Posterior cingulate gyrus (tissue), 11 donors: ENCODE measurements around the gene LAMB1.

Source experiments
- DNase-seq, 10 donors: peaks; one replicate each; pipeline versions ENCODE4 v3.0.0 to v3.0.0-alpha.2; 2020 to 2021; ENCODE audit warnings: mixed read lengths in 3 of 10
- intact Hi-C: fragments of 100-400 bp; cut with DNase I; formaldehyde crosslinking; loops from one replicate; pipeline ENCODE4 v1.15.1; 2023

Gene LAMB1

DNA sequence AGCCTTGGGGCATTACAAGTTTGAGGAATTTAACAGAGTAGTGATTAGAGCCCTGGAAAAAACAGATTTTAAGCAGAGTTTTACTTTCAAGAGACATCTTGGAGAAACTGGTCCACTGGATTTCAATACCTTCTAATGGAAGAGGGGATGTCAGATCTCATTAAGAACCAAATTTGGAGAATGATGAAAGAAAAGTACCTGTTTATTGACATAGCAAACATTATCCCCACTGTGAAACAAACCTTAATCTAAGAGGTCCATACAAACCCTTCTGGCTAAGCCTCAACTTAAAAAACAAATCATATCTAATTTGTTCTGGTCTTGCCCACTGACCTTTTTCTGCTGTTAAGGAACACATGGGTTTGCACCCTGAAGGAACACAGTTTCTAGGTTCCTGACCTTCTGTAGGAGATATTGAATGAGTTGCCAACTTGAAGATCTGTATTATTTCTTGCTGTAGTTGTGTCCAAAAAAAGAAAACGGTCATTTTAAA lies 53.5 kb downstream of the LAMB1 start:
- no peak for DNase-seq
- intact Hi-C loops: no loop called here

DNA sequence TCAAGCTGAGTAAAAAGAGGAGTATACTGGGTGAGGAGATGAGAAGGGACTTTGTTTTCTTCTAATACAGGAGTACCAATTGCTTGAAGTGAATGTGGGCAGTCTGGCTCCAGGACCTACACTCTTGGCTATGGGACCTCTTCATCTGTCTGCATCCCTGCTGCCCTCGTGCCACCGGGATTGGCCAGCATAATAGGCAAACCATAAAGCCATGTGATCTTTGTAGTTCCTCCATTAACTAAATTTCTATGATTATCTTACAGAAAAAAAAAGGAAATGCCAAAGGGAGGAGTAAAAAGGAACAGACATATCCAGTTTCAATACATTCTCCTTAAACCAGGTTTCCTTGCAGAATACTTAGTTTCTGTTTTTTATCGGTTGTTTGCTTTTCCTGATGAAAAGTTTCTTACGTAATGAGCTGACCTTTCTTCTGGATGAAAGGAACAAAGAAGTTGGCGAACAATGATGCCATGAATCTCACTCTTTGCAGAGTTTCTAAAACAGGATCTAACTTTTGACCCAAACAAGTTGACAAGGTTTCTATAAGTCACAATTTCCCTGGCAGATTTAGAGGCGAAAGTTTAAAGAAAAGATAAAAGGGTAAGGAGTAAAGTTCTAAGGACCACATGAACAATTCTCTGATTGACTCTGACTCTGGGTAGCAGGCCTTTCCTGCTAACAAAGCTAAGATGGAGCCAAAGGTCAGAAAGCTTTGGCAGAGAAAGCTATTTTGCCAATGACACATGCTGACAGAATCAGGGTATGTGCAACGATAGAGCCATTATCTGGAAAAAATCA lies 54.1 kb downstream of the LAMB1 start:
- DNase-seq: no peak
- intact Hi-C loops: no loop called here

DNA sequence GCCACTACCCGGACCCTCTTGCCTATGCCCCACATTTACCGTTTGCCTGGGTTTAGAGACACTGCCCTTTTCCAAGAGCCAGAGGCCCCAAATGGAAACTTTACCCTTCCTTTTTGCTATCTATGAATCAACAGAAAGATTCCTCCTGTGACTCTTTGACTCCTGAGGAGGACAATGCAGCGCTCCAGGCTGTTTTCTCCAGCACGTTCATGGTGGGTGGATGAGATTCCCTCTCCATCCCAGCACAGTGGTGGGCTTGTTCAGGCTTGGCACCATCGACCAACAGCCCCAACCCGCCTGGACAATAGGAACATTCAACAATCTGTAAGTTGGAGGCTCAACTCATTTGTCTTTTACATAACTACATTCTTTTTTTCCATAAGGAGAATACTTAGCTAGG lies 56.1 kb downstream of the LAMB1 start:
- intact Hi-C loops: no loop called here
- DNase-seq: peak in 1 of 10 donors; percentile 49

DNA sequence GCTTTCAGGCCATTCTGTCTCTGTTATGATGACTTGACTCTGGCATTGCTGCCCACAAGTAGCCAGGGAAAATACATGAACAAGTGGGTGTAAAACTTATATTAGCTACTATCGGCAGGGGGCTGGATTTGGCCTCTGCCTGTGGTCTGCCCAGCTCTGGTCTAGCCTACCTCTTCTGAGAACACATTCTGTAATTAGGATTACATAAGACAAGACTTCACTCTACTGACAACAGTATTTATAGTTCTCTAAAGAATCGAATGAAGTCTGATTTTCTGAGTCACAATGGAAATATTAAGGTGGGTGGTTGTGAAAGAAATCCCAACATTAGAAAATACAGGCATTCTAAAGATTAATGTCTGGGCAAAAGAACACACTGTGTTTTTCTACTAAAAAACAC lies 56.5 kb downstream of the LAMB1 start:
- DNase-seq: no peak
- intact Hi-C loops: no loop called here

DNA sequence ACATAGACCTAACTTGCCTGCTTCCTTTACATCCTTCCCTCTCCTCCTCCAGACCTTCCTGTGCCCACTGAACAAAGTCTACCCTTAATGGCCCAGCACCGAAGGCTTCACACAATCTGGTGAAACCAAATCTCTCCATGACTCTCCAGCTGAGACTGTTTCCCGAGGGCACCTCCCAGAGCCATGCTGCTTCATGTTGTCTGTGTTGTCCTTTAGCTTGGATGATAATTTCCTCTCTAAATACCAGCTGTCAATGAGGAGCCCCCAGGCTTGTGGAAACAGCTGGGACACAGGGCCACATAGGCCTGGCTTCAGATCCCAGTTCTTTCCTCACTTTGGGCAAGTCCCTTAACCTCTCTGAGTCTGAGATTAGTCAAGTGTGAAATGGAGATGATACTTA lies 57.6 kb downstream of the LAMB1 start:
- no peak for DNase-seq
- intact Hi-C loops: no loop called here

DNA sequence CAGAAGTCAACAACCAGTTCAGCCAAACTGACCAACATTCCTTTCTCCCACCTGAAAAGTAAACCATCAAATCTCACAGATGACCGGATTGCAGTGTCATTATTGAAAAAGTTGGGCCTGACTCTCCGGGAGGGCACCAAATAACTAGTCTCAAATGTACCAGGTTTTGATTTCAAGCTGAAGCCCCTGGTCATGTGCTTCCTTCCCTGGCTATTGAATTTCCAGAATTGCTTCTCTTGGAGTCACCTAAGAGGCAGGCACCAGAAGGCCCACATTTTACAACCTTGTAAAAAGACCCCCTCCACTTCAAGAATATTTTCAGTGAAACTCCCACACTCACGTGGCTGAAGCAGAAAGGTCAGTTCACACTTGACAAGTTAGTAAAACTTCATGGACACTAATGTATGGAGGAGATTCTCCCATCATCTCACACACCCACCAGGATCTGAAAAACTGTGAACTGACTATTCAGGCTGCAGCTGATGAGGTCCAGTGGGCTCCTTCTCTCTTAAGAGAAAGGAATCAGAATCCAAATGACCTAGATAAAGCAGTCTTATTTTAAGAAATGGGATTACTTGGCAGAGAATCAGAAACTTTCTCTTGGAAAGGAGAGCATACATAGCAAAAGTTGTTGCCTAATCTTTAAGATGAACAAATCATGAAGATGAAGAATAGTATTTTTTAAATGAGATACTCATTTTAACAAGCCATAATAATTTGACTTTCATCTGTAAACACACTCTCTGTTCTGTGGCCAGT lies 58.4 kb downstream of the LAMB1 start:
- no peak for DNase-seq
- intact Hi-C loops: no loop called here

DNA sequence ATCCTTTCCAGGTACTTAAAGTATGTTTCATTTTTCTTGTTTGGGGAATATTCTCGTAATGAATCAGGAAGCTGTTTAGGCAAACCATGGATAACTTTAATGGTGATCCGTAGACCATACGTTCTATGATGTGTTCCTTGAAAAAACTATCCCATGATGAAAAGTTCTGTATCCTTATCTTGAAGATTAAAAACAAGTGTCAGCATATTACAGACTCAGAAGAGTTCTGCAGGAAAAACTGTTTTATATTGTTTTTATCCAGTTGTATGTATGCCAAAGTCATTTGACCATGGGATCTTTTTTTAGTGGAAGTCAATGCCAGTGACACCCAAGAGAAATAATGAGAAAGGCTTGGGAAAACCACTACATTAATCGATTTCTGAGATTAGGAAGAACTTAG lies 59.9 kb downstream of the LAMB1 start:
- no peak for DNase-seq
- intact Hi-C loops: no loop called here

DNA sequence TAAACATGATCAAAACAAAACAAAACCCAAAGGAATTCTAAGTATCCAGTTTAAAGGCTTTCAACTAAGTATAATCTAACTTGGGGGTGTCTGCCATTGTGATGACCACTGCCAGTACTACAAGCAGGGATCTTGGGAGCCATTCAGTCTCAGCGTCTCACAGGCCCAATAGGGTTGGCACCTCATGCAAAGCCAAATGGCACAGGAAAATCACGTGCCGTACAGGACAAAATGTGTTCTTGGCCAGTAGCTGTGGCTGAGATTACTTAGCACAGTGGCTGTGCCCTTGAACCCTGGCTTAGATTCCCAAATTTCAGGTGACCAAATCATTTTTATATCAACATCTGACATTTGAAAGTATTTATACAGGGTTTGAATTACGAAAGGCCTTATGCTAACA lies 62.0 kb downstream of the LAMB1 start:
- DNase-seq: no peak

DNA sequence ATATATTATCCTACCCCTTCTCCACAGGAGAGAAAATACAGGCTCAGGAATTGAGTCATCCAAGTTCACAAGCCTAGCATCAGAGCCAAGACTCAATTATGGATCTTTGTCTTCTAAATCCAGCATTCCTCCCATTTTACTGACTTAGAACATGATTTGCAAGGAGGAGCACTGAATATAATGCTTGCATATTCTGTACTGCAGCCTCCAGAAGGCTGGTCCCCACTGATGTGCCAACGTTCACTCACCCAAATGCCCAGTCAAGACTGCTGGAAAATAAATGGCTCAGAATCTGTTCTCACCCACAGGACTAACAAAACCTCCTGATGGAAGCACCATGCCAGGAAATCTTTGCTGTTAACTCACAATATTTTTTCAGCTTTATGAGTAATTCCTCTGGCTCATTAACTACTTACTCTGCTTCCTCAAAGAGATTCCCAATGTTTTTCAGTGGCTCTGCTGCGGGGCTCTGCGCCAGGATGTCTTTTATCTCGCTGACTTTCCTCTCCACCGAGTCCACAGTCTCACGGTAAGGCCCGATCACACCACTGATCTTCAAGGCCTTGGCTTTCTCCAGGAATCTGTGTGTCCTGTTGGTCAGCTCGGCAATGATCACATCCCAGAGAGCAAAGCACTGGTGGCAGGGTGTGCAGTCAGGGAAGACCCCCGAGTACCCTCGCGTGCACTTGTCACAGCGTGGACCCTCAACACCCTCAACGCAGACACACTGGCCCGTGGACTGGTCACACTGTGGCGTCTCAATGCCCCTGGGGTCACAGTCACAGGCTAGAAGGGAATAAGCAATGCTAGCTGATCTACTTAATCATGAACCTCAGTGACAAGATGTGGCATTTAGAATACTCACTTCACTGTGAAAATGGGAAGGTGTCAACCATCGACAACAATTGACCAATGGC lies 63.1 kb downstream of the LAMB1 start:
- intact Hi-C loops: no loop called here
- DNase-seq: peak in 7 of 10 donors; percentile 36 to 91 (median 68)

More for the DNA sequence above, 62.0 kb downstream of the LAMB1 start:
- intact Hi-C loops: no loop called here

DNA sequence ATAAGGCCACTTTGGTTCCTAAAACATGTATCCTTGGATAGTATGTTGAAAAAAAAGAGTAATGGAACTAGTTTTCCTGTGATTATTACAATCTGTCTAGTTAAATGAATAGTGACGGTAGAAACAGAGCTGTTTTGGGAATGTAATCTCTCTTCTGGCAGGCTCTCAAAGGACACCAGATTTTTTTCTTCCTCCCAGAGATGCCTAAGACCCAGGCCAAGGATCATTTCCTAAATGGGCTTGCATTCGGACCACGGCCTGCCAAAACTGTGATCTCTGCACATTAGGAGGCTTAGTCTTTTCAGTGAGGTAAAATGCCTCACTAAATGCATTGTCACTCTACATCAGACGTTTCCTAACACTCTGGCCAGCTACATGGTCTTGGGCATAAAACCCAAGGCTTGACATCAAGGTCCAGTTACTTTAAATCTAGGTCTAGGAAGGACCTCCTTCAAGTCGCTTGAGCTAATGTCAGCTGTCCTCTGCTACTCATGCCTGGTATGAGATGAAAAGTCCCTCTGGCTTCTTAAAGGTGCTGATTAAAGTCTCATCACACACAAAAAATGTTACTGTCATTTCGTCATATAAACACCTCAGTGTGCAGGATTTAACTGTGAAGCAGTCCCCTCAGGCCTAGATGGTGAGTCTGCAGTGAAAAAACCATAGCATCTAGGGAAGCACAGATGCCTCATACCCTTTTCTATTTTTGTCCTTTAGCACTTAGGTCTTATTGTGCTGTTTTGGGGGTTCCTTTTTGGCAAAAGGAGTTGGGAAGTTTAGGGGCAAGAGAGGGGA lies 64.3 kb downstream of the LAMB1 start:
- intact Hi-C loops: no loop called here
- no peak for DNase-seq

DNA sequence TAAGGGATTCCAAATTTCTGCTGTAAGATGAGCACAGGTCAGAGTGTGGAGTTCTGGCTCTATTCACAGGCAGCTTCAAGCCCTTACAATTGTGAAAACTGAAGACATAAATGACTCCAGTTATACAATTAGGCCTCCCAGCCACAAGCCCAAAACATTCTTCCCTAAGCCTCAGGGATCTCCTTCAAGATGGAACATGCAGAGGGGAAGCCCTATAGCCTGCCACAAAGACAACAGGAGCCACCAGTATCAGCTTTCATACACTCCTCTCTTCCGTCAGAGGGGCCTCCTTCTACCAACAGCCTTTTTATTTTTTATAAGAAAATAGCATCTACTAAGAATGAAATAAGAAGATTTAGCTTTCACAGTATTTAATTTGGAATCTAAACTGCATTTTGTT lies 65.4 kb downstream of the LAMB1 start:
- intact Hi-C loops: no loop called here
- DNase-seq: no peak

DNA sequence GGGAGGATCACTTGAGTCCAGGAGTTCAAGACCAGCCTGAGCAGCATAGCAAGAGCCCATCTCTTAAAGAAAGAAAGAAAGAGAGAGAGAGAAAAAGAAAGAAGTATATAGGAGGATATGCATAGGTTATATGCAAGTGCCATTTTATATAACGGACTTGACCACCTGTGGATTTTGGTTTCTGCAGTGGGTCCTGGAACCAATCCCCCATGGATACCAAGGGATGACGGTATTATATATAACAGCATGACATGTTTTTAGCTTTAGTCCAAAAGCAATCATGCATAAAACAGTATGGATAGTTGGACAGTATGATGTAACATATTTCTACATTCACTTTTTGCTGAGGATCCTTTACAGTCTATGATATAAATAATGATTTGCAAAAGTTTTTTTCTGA lies 66.6 kb downstream of the LAMB1 start:
- no peak for DNase-seq
- intact Hi-C loops: no loop called here

DNA sequence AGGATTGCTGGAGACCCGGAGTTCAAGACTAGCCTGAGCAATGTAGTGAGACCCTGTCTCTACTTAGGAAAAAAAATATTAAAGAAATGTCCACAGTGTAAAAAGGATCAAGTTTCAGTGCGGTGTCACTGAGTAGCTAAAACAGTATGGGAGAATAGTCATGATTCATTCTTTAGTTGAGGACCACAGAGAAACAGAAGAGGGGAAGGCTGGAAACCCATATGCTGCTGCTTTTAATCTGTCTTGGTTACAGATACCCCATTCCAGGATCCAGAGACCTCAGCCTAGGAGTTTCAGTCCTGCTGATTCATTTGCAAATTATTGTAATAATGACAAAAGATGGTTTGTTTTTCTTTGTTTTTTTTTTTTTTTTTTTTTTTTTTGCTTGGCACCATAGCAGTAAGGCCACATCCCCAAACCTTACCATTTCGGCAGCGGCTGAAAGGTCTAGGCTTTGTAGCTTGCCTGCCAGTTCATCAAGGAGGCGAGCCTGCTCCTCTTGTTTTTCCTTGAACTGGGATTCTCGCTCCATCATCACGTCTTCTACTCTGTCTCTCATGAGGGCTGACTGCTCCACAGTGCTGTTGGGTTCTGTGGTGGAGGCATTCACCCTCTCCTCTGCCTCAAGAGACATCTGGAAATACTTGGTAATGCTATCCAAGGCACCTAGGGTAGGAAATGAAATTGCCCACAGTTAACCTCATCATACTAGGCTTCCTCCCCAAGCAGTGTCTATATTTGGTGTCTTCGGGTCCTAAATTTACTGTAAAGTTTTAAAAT lies 67.8 kb downstream of the LAMB1 start:
- DNase-seq: no peak
- intact Hi-C loops: no loop called here

DNA sequence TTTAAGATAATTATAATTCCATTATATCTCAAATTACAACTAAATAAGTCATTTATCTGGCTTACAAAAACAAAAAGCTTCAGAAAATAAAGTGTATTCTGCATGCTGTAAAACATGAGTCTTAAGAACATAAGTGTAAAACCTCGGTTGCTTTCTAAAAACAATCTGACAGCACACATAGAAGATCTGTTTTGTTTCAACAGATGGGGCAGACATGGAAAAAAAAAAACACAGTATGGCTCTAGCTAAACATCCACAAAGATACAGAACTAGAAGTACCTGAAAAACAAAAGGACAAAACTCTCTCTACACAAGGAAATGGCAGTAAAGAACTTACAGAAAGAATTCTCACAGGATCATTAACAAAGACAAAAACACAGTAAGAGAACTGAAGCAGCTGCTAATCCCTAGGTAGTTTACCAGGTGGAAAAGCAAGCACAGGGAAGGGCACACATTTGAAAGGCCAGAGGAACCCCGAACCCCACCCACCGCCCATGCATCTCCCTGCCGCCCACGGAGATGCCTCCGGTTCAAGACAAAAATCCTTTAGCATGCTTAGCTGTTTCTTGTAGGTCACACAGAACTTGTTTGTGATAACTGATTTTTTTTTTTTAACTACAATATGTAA lies 69.5 kb downstream of the LAMB1 start:
- intact Hi-C loops: no loop called here
- no peak for DNase-seq

DNA sequence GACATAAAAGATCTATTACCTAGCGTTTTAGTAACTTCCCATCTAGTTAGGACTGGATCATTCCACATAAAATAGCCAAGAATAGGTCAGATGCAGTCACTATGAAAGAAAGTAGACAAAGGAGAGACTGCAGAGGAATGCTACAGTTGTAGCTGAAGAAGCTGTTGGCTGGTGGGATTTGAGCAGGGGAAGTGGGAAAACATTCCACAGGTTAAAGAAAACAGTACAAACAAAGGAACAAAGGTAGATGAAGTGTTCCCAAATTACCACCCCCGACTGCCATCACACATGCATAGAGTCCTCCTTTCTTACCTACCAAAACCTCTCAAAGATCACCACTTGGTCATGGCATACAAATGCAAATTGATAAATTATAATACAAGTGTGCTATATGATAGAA lies 70.2 kb downstream of the LAMB1 start:
- DNase-seq: no peak
- intact Hi-C loops: no loop called here

DNA sequence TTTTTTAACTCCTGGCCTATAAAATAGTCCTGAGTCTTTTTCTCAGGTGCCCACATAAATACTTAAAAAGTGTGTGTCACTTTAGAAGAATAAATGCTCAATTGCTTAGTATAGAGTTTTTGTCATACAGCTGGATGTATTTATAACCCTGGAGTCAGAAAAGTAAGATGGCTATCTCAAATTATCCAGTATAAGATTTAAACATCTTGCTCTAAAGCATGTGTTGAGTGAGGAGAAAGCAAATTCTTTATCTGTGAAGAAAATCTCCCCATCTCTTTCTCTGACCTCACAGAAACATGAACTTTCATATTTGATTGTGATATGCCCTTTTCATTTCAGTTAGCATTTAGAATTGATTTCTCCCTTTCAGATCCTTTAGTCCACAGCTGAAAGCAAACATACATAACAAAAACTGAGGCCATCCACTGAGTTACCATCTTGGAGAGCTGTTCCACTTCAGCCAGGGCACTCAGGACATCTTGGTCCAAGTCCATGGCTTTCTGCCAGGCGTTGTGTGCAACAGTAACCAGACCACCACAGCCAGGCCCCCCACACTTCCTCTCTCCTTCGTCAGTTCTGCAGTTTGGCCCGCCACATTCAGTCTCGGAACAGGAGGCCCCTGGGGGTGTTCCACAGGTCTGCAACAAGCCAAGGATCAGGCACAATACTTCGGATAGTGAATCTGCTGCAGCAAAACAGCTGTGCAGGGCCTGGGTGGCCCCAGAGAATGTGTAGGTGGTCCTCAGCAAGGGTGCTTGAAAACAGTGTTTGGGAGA lies 71.0 kb downstream of the LAMB1 start:
- DNase-seq: peak in 1 of 10 donors; percentile 47
- intact Hi-C loops: no loop called here

DNA sequence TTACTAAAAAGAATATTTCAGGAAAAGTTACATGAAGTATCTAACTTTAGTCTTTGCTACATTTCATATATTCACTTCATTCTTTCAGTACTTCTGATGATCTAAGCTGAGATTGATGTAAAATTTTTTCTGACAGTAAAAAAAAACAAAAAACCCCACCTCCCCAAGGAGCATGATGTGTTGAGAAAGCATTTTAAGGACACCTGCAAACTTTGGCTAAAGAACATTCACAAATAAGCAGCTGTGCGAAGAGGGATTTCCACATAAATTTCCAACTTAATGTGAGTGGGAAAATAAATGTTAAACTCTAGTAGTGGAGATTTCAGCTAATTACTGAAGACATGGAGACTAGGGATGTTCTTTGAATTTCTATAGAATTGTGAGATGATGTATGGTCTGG lies 76.5 kb downstream of the LAMB1 start:
- DNase-seq: no peak
- intact Hi-C loops: no loop called here
